ENCODE measurements around the gene HS6ST1.
"Not testable (repeated sequence)": the region's sequence is repeated elsewhere in the genome, so short reads cannot be mapped to it uniquely, and the experiment has no call there.

- not testable (repeated sequence) for TF ChIP-seq CTCF (conservative IDR thresholded peaks at IDR 0.05; ENCODE audit: low read depth, low read length); EZH2 (IDR thresholded peaks at IDR 0.05; ENCODE audit: borderline replicate concordance, low read depth, low read length, poor library complexity, severe bottlenecking)
These were observed 51.5 kb downstream of the HS6ST1 start for GRCh38 chr2:128267197-128267596.

All from A673 (cell line).